Amniotic epithelial cell (primary cell): ENCODE data around the gene ASGR2.
"Not testable (repeated sequence)": the region's sequence is repeated elsewhere in the genome, so short reads cannot be mapped to it uniquely, and the experiment has no call there.

Experiments used
- DNase-seq: peaks from one replicate; pipeline ENCODE4 v3.0.0-alpha.2; 2010; ENCODE audit warnings: low read depth

Gene ASGR2

GRCh38 chr17:7114241-7114874 lies at the start of gene ASGR2:
TSS of gene ASGR2 (minus strand) at chr17:7114822. CDS start at chr17:7114240, 582 bp downstream.
- no peak for DNase-seq

GRCh38 chr17:7159571-7159970 lies 44.9 kb upstream of the ASGR2 start:
- not testable (repeated sequence) for DNase-seq

GRCh38 chr17:7158424-7158823 lies 43.8 kb upstream of the ASGR2 start:
- not testable (repeated sequence) for DNase-seq

- no peak for DNase-seq
These were observed 41.8 kb upstream of the ASGR2 start for GRCh38 chr17:7156342-7156940.

GRCh38 chr17:7147772-7148171 lies 33.1 kb upstream of the ASGR2 start:
- DNase-seq = no peak

- DNase-seq = no peak
These were observed 31.5 kb upstream of the ASGR2 start for GRCh38 chr17:7146115-7146514.

GRCh38 chr17:7144213-7144612 lies 29.6 kb upstream of the ASGR2 start:
- DNase-seq = no peak

GRCh38 chr17:7141824-7142223 lies 27.2 kb upstream of the ASGR2 start:
- DNase-seq = no peak

- no peak for DNase-seq
These were observed 24.8 kb upstream of the ASGR2 start for GRCh38 chr17:7139400-7139799.

- no peak for DNase-seq
These were observed 24.3 kb upstream of the ASGR2 start for GRCh38 chr17:7138800-7139381.

- no peak for DNase-seq
These were observed 22.7 kb upstream of the ASGR2 start for GRCh38 chr17:7137171-7137943.

- peak; percentile 60 for DNase-seq
These were observed 21.8 kb upstream of the ASGR2 start for GRCh38 chr17:7136266-7136877.

- DNase-seq = no peak
These were observed 19.3 kb upstream of the ASGR2 start for GRCh38 chr17:7133916-7134315.

- DNase-seq = no peak
These were observed 18.8 kb upstream of the ASGR2 start for GRCh38 chr17:7133424-7133823.

- peak; percentile 20 for DNase-seq
These were observed 18.0 kb upstream of the ASGR2 start for GRCh38 chr17:7132511-7133094.

- DNase-seq = no peak
These were observed 16.8 kb upstream of the ASGR2 start for GRCh38 chr17:7131423-7131791.

- DNase-seq = peak; percentile 35
These were observed 16.2 kb upstream of the ASGR2 start for GRCh38 chr17:7130621-7131422.

- DNase-seq = no peak
These were observed 14.7 kb upstream of the ASGR2 start for GRCh38 chr17:7129311-7129710.

- DNase-seq = no peak
These were observed 13.5 kb upstream of the ASGR2 start for GRCh38 chr17:7128160-7128559.

GRCh38 chr17:7127501-7127900 lies 12.9 kb upstream of the ASGR2 start:
- not testable (repeated sequence) for DNase-seq

GRCh38 chr17:7126386-7126785 lies 11.8 kb upstream of the ASGR2 start:
- not testable (repeated sequence) for DNase-seq
